PC-3 (cell line): Measurements from ENCODE around the gene MTMR2. TPM values are rescaled to one million over a fixed set of nuclear protein-coding genes. Genes with fewer than 3 reads are reported as not detected.

ENCODE experiments used
- ATAC-seq: fragments of 200-7000 bp; cut with Tn5 transposase; 2 replicates; pipeline ENCODE4 v1.9.1; 2020; ENCODE audit warnings: mild to moderate bottlenecking, moderate library complexity
- BruUV-seq: library from RNA; stranded (reverse); fragments of 400-500 nt; replicated peaks from 2 replicates; lab custom pipeline; 2021; lab: Mats Ljungman, UMichigan
- CTCF ChIA-PET: fragments of 300-600 bp; sonication (Branson Sonifier 250); formaldehyde crosslinking; loops from one replicate; lab custom pipeline; 2022; ENCODE audit warnings: antibody characterized with exemption; lab: Charles Lee
- POLR2A ChIA-PET: fragments of 300-600 bp; sonication (Branson Sonifier 250); formaldehyde crosslinking; loops from one replicate; lab custom pipeline; 2022; ENCODE audit warnings: antibody characterized with exemption; ENCODE audit not compliant: unreplicated experiment; lab: Charles Lee
- DNase-seq: peaks from one replicate; pipeline ENCODE4 v3.0.0-alpha.2; 2015
- H2AFZ ChIP-seq: fragments of 300-600 bp; sonication (generic); 2 replicates; pipeline ENCODE4 v1.6.0; 2016; ENCODE audit warnings: antibody characterized with exemption, low read length
- H3F3A ChIP-seq: fragments of 300-600 bp; sonication (generic); one replicate; pipeline ENCODE4 v1.6.0; 2017; ENCODE audit warnings: antibody characterized with exemption, low read length, control low read depth, mild to moderate bottlenecking; ENCODE audit not compliant: unreplicated experiment
- H3K27ac ChIP-seq: fragments of 300-600 bp; sonication (generic); 2 replicates; pipeline ENCODE4 v1.5.1; 2016; ENCODE audit warnings: mild to moderate bottlenecking, low read length
- H3K27me3 ChIP-seq: fragments of 300-600 bp; sonication (generic); 2 replicates; pipeline ENCODE4 v1.6.1; 2016; ENCODE audit warnings: low read length, mixed read lengths
- H3K36me3 ChIP-seq: fragments of 300-600 bp; sonication (generic); 2 replicates; pipeline ENCODE4 v1.6.1; 2016; ENCODE audit warnings: low read depth, mixed run types, low read length, mixed read lengths
- H3K4me1 ChIP-seq: fragments of 300-600 bp; sonication (generic); 2 replicates; pipeline ENCODE4 v1.5.1; 2016; ENCODE audit warnings: low read length; ENCODE audit not compliant: insufficient read depth
- H3K4me2 ChIP-seq: fragments of 300-600 bp; sonication (generic); 2 replicates; pipeline ENCODE4 v1.6.0; 2016; ENCODE audit warnings: low read length
- H3K4me3 ChIP-seq: fragments of 300-600 bp; sonication (generic); 2 replicates; pipeline ENCODE4 v1.5.1; 2016; ENCODE audit warnings: mild to moderate bottlenecking, low read length, mixed read lengths
- H3K79me2 ChIP-seq: fragments of 300-600 bp; sonication (generic); 2 replicates; pipeline ENCODE4 v1.6.1; 2017; ENCODE audit warnings: low read length, mixed read lengths
- H3K9ac ChIP-seq: fragments of 300-600 bp; sonication (generic); 2 replicates; pipeline ENCODE4 v1.6.0; 2016; ENCODE audit warnings: mild to moderate bottlenecking, low read length
- H3K9me2 ChIP-seq: fragments of 300-600 bp; sonication (generic); replicated peaks from 2 replicates; pipeline ENCODE4 v1.6.1; 2016; ENCODE audit warnings: mixed run types, low read length, mixed read lengths
- H3K9me3 ChIP-seq: fragments of 300-600 bp; sonication (generic); 2 replicates; pipeline ENCODE4 v1.6.1; 2016; ENCODE audit warnings: low read length, mixed read lengths
- H4K20me1 ChIP-seq: fragments of 300-600 bp; sonication (generic); 2 replicates; pipeline ENCODE4 v1.6.1; 2016; ENCODE audit warnings: low read length, mixed read lengths
- EZH2 ChIP-seq: fragments of 300-600 bp; sonication (generic); IDR thresholded peaks from one replicate; pipeline ENCODE4 v1.6.1; 2017; ENCODE audit warnings: antibody characterized with exemption, mild to moderate bottlenecking, low read length; ENCODE audit not compliant: unreplicated experiment
- EZH2phosphoT487 ChIP-seq: fragments of 300-600 bp; sonication (generic); IDR thresholded peaks from 2 replicates; pipeline ENCODE4 v1.6.1; 2018; ENCODE audit warnings: mild to moderate bottlenecking, antibody characterized with exemption, low read length, borderline replicate concordance
- intact Hi-C: fragments of 100-400 bp; cut with micrococcal nuclease; formaldehyde crosslinking; loops from 2 replicates; pipeline ENCODE4 v1.9.0; 2023
- total RNA-seq: library from RNA; depleted of rRNA; stranded (reverse); fragments of >200 nt; gene quantifications from 2 replicates; pipeline ENCODE4 v1.2.3, GENCODE V29; 2014
- TF ChIP-seq, protein P1 (sequence below): fragments of 300-600 bp; sonication (generic); conservative IDR thresholded peaks from 2 replicates; pipeline ENCODE4 v1.5.1; 2017; ENCODE audit warnings: antibody characterized with exemption, low read depth, mild to moderate bottlenecking, low read length

Gene MTMR2
- total RNA-seq, 1 experiment from 2014 or later: 31.7 TPM

DNA sequence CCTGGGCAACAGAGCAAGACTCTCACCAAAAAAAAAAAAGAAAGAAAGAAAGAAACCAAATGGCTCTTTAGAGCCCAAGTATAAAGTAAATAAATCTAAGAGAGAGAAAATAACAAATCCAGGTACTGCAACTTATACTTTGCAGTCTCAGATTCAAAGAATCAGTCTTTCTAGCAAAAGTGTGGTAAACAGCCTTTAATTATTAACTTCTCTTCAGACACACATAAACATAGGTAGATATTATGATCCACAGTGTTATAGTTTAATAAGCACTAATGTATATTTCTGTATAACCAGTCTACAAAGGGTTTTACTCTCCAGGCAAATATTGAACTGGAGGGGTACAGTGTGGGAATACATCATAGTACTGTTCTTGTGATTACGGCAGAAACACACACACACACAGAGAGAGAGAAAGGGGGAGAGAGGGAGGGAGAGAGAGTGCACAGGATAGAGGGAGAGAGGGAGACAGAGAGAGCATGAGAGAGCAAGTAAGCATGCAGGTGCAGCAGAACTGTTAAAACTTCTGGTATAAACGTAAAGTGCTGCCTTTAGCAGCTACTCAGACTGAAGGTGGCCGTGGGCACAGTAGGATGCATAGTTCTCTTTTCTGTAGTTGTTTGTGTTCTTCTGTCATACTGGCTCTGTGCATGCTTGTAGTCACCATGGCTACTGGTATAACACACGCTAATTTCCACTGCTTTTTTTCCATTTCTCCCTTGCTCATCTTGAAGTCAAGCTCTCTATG is 32.3 kb downstream of the MTMR2 start:
- Histone ChIP-seq H3K4me2 (no peak overlapping the region), H4K20me1 (no peaks in the 10 kb centered on the region), H3K79me2 (peaks cover 36% of the 10 kb centered on the region), H3K27me3 (no peaks in the 10 kb centered on the region), H3F3A (no peaks in the 10 kb centered on the region), H3K4me3 (no peak overlapping the region), H3K4me1 (peaks cover 6% of the 10 kb centered on the region; the same call in 1 of the 2 replicates), H3K27ac (no peak overlapping the region), H3K36me3 (peaks cover 4% of the 10 kb centered on the region; the same call in 1 of the 2 replicates), H3K9me3 (no peaks in the 10 kb centered on the region), H2AFZ (no peak overlapping the region), H3K9ac (no peak overlapping the region), H3K9me2 (no peaks in the 10 kb centered on the region)
- ChIA-PET CTCF (no interaction called here), POLR2A (interaction anchor here (0.6 kb wide), 1 partner anchor 27 kb away, joined by 3 read pairs; no protein-coding TSS in a partner anchor)
- DNase-seq (no peak), ATAC-seq (no peak)
- intact Hi-C loops: no loop called here
- TF ChIP-seq EZH2 (no peak), EZH2phosphoT487 (no peak)
- TF ChIP-seq, protein P1, sequence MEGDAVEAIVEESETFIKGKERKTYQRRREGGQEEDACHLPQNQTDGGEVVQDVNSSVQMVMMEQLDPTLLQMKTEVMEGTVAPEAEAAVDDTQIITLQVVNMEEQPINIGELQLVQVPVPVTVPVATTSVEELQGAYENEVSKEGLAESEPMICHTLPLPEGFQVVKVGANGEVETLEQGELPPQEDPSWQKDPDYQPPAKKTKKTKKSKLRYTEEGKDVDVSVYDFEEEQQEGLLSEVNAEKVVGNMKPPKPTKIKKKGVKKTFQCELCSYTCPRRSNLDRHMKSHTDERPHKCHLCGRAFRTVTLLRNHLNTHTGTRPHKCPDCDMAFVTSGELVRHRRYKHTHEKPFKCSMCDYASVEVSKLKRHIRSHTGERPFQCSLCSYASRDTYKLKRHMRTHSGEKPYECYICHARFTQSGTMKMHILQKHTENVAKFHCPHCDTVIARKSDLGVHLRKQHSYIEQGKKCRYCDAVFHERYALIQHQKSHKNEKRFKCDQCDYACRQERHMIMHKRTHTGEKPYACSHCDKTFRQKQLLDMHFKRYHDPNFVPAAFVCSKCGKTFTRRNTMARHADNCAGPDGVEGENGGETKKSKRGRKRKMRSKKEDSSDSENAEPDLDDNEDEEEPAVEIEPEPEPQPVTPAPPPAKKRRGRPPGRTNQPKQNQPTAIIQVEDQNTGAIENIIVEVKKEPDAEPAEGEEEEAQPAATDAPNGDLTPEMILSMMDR: no peak
- no TSS peak for BruUV-seq

DNA sequence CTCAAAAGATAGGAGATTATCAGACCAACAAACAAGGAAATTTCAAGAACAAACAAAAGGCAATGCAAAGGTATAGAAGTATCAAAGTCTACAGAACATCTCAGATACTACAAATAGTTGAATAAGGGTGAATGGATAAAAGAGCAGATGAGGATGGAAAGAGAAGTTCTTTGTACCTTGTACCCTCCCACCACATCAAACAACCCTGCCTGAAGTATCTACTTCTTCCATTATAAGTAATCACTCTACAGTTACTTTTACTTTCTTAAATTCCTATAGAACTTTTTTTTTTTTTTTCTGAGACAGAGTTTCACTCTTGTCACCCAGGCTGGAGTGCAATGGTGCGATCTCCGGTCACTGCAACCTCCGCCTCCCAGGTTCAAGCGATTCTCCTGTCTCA is 35.1 kb downstream of the MTMR2 start:
- DNase-seq: no peak
- H3K4me1 ChIP-seq: peaks cover 14% of the 10 kb centered on the region; the same call in 1 of the 2 replicates
- no peaks in the 10 kb centered on the region for H3K9me3 ChIP-seq
- peaks cover 13% of the 10 kb centered on the region; the same call in 1 of the 2 replicates for H3K79me2 ChIP-seq
- H3K9me2 ChIP-seq: no peaks in the 10 kb centered on the region
- ChIA-PET POLR2A (interaction anchor here (0.5 kb wide), 1 partner anchor 9 kb away, joined by 18 read pairs; no protein-coding TSS in a partner anchor), CTCF (no interaction called here)
- TF ChIP-seq, protein P1: no peak
- TF ChIP-seq EZH2phosphoT487 (no peak), EZH2 (no peak)
- H3K27me3 ChIP-seq: no peaks in the 10 kb centered on the region
- no peak overlapping the region for H3K9ac ChIP-seq
- no peaks in the 10 kb centered on the region for H3F3A ChIP-seq
- no peak for ATAC-seq
- H3K4me2 ChIP-seq: no peak overlapping the region
- no peaks in the 10 kb centered on the region for H4K20me1 ChIP-seq
- peaks cover 4% of the 10 kb centered on the region; the same call in 1 of the 2 replicates for H3K36me3 ChIP-seq
- no peak overlapping the region for H3K27ac ChIP-seq
- H2AFZ ChIP-seq: no peak overlapping the region
- H3K4me3 ChIP-seq: no peak overlapping the region
- intact Hi-C loops: no loop called here
- BruUV-seq: no TSS peak

DNA sequence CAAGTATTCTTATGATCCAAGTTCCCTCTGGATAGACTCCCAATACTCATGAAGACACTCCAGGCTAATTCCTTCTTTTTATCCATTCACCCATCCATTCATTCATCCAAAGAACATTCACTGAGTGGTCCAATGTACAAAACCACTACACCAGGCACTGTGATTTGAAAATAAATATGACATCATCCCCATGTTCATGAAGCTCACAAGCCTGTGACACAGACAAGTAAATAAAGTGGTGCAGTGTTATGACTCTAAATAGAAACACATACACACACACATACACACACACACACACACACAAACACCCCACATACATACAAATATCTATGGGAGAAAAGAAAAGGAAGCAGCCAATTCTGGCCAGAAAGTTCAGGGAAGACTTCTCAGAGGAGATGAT is 35.5 kb downstream of the MTMR2 start:
- no peaks in the 10 kb centered on the region for H3F3A ChIP-seq
- ATAC-seq (no peak), DNase-seq (no peak)
- no peak for TF ChIP-seq EZH2phosphoT487
- TF ChIP-seq, protein P1: no peak
- TF ChIP-seq EZH2: no peak
- intact Hi-C loops: no loop called here
- ChIA-PET CTCF (no interaction called here), POLR2A (interaction anchor here (0.5 to 1.1 kb wide), 2 partner anchors 9 to 35 kb away, joined by 3 to 18 read pairs; partner anchors contain the start of gene MTMR2)
- peaks cover 14% of the 10 kb centered on the region; the same call in 1 of the 2 replicates for H3K4me1 ChIP-seq
- H3K27ac ChIP-seq: no peak overlapping the region
- no peak overlapping the region for H3K9ac ChIP-seq
- H3K9me2 ChIP-seq: no peaks in the 10 kb centered on the region
- no TSS peak for BruUV-seq
- H3K4me2 ChIP-seq: no peak overlapping the region
- no peaks in the 10 kb centered on the region for H3K9me3 ChIP-seq
- H2AFZ ChIP-seq: no peak overlapping the region
- peaks cover 4% of the 10 kb centered on the region; the same call in 1 of the 2 replicates for H3K36me3 ChIP-seq
- H4K20me1 ChIP-seq: no peaks in the 10 kb centered on the region
- no peak overlapping the region for H3K4me3 ChIP-seq
- H3K27me3 ChIP-seq: no peaks in the 10 kb centered on the region
- H3K79me2 ChIP-seq: peaks cover 9% of the 10 kb centered on the region; the same call in 1 of the 2 replicates
